ENCODE measurements around the gene ARHGEF40.

ARHGEF40 gene

GRCh38 chr14:21099596-21099985 lies 29.5 kb downstream of the ARHGEF40 start:
- no peak for DNase-seq

DNA sequence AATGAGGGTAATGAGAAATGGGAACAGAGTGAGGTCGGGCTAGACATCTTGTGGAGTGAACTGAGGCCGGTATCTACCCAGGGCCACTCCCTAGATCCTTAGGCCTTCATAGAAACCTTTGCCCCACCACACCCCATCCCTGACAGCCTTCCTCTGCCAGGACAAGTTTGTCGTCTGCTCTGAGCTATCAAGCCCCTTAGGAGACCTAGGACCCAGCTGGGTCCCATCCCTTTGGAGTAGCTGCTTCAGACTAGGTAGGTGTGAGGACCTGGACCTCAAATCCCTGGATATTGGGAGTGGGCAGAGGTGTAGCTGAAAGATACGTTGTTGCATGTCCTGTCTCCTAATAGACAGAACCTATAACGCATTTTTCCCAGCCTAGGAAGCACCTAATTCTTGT lies 30.8 kb downstream of the ARHGEF40 start, which contains the start of gene TMEM253:
Gene TMEM253 (plus strand): TSS at position 136 of the 400 bp plus-strand sequence. CDS start 278 bp downstream, outside the sequence.
- no peak for DNase-seq

- no peak for DNase-seq
Observed at GRCh38 chr14:21101802-21102413, 31.8 kb downstream of the ARHGEF40 start.

GRCh38 chr14:21102521-21103410 lies 32.7 kb downstream of the ARHGEF40 start:
- DNase-seq = no peak

- DNase-seq = no peak
Observed at GRCh38 chr14:21103411-21103709, 33.3 kb downstream of the ARHGEF40 start.

- peak; percentile 93 for DNase-seq
Observed at GRCh38 chr14:21103710-21104447, 33.8 kb downstream of the ARHGEF40 start.

GRCh38 chr14:21104448-21105060 lies 34.5 kb downstream of the ARHGEF40 start:
- DNase-seq = peak; percentile 50 to 52

DNA sequence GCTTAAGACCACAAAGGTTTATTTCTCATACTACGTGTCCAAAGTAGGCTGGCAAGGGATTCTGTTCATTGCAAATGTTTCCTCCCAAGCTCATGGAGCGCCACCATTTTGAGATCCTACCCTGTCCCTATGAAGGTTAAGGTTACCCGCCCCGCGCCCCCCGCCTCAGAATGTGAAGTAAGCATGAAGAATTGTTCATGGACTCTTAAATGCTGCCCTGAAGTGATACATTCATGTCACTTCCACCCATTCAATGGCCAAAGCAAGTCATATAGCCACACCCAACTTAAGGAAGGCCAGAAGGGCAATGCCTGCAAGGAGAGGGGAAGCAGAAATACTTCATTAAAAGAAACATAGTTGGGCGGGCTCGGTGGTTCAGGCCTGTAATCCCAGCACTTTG lies 35.0 kb downstream of the ARHGEF40 start:
- DNase-seq = no peak

- DNase-seq = no peak
Observed at GRCh38 chr14:21106176-21106497, 36.0 kb downstream of the ARHGEF40 start.

DNA sequence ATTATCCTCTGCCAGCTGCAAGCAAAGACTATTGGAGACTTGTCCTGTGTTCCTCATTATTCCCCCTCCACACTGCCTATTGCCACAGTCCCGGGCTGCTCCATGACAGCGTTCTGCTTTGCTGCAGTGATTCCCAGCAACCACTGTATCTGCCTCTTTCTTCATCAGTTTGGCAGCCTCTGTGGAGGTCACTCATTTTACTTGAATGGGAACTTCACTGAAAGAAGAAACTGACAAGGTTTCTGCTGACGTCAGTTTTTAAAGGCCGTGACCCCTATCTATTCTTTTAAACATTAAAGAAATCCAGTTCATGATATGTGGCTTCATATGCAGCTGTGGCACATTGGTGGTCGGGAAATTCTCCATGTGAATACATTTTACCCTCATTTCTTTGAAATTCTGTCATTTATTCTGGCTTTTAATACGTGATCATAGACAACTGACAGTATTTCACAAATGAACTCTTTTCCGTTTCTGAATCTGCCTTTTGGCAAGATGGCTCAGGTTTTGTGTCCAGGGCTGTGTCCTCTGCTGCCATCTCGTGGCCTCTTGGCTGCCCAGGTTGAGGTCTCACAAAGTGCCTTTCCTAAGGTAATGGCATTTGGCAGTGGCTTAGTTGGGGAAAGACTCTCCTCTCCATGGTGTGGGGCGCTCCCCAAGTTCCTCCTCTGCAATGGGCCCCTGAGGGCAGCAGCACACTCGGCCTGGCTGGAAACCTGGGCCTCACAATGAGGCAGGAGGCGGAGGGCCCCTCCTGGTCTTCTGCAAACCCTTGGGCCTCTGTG lies 36.6 kb downstream of the ARHGEF40 start:
- peak; percentile 75 to 77 for DNase-seq

GRCh38 chr14:21107283-21107800 lies 37.2 kb downstream of the ARHGEF40 start:
- DNase-seq = no peak

- DNase-seq = no peak
Observed at GRCh38 chr14:21108791-21109190, 38.7 kb downstream of the ARHGEF40 start.

GRCh38 chr14:21109377-21110138 lies 39.5 kb downstream of the ARHGEF40 start:
- DNase-seq = no peak

DNA sequence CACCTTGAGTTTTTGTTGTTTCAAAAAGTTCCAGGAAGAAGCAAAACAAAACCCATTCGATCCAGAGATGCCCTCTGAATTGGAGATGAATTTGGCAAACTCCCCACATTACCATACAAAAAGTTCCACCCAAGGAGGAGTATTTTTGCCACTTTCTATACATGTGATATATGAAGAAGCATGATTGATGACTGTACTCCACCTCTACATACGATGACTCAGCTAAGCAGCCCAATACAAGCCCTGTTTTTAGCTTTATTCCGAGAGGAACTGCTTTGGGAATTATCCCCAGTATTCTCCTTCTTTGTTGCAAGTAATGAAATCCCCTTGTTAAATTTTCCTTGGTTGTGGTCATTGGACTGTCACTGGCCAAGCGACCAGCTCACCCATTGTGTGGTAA lies 42.2 kb downstream of the ARHGEF40 start:
- DNase-seq = no peak

DNA sequence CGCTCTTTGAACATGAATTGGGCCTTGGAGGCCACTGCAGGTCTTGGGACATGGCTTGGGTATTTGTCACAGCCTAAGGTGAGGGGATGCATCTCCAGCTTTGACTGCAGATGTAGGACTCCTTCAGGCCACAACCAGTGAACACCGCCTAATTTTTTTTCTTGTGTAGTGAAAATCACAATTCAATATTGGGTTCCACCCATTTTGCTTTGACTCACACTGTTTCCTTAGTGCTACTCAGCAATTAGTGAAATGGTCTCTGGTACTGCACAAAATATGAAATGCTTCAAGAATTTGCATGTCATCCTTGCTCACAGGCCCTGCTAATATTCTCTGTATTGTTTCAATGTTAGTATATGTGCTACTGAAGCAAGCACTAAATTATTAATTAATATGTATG lies 43.3 kb downstream of the ARHGEF40 start:
- DNase-seq = no peak

DNA sequence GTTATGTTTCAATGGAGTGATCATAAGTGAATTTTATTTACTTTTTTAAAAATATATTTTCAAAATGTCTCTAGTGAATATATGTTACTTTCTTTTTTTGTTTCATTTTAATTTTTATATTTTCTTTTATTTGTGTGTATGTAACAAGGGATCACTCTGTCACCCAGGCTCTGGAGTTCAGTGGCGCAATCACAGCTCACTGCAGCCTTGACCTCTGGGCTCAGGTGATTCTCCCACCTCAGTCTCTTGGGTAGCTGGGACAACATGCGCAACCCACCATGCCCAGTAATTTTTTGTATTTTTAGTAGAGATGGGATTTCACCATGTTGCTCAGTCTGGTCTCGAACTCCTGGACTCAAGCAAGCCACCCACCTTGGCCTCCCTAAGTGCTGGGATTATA lies 48.8 kb downstream of the ARHGEF40 start:
- DNase-seq = no peak

- no peak for DNase-seq
Observed at GRCh38 chr14:21120686-21121085, 50.6 kb downstream of the ARHGEF40 start.

- DNase-seq = no peak
Observed at GRCh38 chr14:21121122-21121521, 51.0 kb downstream of the ARHGEF40 start.

DNA sequence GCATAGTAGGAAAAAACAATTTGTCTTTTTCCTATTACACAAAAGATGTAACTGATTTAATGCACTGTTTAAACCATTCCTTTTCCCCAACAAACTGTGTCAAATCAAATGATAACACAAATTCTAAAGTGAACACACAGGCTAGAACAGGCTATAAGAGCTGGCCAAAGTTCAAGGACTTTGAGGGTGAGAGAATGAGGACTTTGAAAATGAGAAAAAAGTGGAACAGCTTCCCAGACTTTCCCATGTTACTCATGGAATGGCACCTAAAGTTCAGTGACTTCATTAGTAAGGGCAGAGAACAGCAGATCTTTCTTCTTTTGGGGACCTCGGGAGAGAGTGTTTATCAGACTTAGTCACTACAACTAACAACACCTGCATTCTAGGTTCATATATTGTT lies 53.3 kb downstream of the ARHGEF40 start:
- no peak for DNase-seq

DNA sequence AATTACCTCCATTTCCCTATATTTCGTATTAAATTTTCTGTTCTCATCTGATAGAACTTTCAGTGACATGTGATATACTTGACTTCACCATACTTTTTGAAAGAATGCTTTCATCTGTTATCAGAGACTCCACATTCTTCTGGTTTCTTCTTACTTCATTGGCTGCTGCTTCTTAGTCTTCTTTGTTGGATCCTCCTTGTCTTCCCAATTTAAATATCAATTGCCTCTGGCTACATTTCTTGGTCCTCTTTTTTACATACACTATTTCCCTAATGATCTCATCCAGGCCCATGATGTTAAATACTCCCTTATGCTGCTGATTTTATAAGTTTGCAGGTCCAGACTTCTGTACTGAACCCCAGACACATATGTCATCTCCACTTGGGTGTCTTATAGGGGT lies 63.8 kb downstream of the ARHGEF40 start:
- no peak for DNase-seq

- DNase-seq = no peak
Observed at GRCh38 chr14:21136024-21136423, 65.9 kb downstream of the ARHGEF40 start.
